T47D (cell line): ENCODE results near the gene GPBP1L1.

Source experiments
- DNase-seq, 2 experiments: peaks; one replicate each; pipeline versions ENCODE4 v3.0.0 to v3.0.0-alpha.2; 2011 to 2012; ENCODE audit warnings: low read depth in 1 of 2, low spot score in 1 of 2
- JUND ChIP-seq: IDR thresholded peaks from 2 replicates; pipeline ENCODE4 v1.6.1; 2012; ENCODE audit warnings: low read depth
- in situ Hi-C: cut with HindIII; loops from 2 replicates; pipeline ENCODE4 v1.10.0; 2016; ENCODE audit warnings: low sequenced_read_pairs, low pct_unique_long_range_greater_than_20kb

The GPBP1L1 gene

DNA sequence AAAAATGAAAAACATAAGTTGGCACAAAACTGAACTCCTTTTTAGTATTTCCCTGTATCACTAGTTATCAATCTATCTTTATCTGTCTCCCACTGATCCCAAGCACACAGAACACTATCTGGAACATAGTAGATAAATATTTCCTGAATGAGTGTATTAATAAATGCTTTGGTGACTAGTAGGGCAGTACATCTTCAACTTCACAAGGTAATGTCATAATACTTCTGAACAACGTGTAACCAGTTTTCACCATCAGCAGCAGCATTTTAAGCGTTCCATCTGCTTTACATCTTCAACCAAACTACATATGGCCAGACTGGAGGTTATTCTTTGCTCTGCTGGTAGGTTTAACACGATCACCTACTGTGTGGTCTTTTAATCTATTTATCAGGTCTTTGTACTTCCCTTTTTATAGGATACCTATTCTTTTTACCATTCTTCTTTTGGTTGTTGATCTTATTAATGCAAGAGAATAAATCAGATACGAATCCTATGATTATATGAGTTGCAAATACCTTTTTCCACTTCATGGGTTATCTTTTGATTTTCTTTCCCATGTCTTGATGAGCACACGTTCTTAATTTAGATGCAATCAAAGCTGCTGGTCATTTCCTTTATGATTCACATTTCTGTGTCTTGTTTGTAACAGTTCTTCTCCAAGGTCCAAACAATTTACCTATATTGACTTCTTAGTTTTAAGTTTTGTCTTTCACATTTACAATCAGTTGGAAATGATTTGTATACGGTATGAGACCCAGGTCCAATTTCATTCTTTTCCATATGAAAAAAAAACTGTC, 16.3 kb downstream of the GPBP1L1 start:
- in situ Hi-C loops, result no loop called here
- no peak for TF ChIP-seq JUND
- DNase-seq, result no peak

DNA sequence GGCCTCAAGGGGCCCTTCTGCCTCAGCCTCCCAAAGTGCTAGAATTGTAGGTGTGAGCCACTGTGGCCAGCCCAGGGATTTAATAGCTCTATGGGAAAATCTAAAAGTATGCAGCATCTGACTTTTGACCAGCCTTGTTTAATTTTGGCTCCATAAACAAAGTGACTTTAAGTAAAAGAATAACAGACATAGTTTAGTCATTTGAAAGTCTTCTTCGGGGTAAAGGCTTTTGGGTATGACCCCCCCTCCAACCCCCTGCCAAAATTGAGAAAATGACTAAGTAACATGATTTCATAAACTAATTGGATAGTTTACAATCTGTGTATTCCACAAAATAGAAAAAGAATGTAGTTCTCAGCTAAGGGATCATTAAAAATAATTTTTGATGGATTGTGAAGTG, 17.0 kb downstream of the GPBP1L1 start:
- TF ChIP-seq JUND, result no peak
- in situ Hi-C loops, result no loop called here
- no peak for DNase-seq

DNA sequence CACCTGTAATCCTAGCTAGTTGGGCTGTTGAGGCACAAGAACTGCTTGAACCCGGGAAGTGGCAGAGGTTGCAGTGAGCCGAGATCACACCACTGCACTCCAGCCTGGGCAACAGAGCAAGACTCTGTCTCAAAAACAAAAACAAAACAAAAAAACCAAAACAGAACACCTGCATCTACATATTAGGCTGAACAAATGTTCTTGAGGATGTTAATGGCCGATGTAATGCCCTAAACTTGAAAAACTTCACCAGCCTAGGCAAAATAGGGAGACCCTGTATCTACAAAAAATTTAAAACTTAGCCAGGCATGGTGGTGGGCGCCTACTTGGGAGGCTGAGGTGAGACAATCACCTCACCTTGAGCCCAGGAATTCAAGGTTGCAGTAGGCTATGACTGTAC, 17.8 kb downstream of the GPBP1L1 start:
- DNase-seq, result no peak
- in situ Hi-C loops, result no loop called here

DNA sequence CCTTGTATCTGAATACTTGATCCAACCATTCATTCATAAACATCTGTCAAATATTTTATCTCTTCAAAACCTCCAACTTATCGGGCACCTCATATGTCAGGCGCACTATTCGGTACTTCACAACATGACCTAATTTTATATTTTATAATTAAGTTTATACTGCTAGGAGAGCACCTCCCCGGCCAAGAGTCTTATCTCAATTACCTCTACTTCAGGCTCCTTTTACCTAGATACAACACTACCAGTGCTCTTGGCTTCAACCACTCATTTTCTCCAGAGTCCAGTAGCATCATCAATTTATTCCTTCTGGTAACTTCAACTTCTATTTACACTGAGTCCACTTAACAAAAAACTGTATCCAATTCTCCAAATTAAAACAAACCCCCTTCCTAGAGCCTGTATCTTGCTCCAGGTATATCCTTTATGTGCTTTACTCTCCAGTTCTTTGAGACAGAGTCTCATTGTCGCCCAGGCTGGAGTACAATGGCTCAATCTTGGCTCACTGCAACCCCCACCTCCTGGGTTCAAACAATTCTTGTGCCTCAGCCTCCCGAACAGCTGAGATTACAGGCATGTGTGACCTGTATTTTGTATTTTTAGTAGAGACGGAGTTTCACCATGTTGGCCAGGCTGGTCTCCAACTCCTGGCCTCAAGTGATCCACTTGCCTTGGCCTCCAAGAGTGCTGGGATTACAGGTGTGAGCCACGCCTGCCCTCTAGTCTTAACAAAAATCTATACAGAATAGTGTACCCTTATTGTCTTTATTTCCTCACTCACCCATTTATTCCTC, 18.8 kb downstream of the GPBP1L1 start:
- in situ Hi-C loops, result no loop called here
- no peak for TF ChIP-seq JUND
- DNase-seq, result no peak

More for the DNA sequence above, 17.8 kb downstream of the GPBP1L1 start:
- TF ChIP-seq JUND, result no peak

DNA sequence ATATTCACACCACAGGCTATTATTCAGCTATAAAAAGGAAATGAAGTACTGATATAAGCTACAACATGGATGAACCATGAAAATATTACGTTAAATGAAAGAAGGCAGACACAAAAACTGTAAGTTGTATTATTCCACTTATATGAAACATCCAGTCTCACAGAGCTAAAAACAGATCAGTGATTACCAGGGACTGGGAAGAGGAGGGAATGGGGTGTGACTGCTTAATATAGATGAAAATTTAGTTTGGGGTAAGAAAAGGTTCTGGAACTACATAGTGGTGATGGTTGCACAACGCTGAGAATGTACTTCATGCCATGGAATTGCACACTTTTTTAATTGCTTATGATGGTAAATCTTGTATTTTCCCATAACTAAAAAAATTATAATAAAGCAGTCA, 19.5 kb downstream of the GPBP1L1 start:
- in situ Hi-C loops, result no loop called here
- DNase-seq, result no peak
- no peak for TF ChIP-seq JUND

DNA sequence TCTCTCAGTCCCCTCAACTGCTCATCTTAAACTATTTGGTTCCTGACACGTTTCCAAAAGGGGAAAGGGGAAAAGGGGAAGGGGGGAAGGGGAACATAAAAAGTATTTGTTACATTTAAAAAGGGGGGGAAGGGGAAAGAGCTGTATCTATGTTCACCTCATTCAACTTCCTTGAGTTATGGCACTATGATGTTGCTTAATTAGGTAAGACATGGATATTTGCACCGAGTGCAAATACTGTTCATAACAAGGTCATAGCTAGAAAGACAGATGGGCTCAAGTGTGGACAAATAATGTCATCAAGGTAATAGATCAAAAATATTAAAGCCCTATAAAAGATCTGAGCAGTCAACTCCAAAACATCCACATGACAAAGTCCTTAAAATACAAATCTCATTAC, 26.0 kb downstream of the GPBP1L1 start:
- no peak for TF ChIP-seq JUND
- no peak for DNase-seq
- in situ Hi-C loops, result no loop called here

DNA sequence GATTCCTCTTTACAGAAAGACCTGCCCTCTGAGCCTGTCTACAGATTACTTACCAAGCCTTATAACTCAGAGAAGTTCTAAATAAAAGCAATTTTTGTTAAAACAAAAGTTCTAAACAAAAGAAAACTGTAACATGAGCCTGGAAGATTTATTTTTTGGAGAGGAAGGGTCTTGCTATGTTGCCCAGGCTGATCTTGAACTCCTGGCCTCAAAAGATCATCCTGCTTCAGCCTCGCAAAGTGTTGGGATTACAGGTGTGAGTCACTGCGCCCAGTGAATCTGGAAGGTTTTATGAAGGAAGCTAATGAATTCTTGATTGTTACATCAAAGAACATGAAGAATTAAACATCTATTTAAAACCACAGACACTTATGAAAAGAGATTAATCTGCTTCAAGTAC, 27.1 kb downstream of the GPBP1L1 start:
- TF ChIP-seq JUND, result no peak
- in situ Hi-C loops, result no loop called here
- no peak for DNase-seq

DNA sequence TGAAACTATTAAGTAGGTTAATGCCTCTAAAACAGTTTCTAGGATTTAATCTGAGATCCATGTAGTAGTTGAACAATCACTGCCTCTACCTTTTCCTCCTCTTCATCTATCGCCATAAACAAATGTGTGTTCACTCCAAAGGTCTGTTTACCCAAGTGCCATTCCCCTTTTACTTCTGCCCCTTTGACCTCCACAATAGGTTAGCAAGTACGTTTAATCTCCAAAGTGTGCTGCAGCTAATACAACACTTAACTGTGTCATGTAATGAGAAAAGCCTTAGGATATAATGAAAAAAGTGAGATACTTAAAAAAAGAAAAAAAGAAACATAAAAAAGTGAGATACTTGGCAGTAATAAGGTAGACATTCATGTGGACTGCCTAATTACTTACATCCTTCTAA, 28.2 kb downstream of the GPBP1L1 start:
- DNase-seq, result no peak
- in situ Hi-C loops, result no loop called here
- TF ChIP-seq JUND, result no peak

DNA sequence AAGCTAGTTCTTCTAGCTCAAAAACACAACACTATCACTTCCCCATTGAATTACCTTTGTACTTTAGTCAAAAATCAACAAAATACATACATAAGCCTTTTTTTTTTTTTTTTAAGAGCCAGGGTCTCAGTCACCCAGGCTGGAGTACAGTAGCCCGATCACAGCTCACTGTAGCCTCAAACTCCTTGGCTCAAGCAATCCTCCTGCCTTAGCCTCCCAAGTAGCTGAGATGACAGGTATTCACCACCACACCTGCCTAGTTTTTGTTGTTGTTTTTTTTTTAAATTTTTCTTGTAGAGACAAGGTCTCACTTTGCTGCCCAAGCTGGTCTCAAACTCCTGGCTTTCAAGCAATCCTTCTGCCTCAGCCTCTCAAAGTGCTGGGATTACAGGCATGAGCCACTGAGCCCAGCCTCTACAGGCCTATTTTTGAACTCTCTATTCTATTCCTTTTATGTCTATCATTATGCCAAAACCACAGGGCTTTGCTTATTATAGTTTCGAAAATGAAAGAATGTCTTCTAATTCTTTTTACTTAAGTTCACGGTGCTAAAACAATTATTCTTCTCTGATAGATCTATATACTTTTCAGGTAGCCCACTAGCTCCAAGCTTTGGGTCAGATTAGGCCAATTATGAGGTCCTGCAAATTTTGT, 29.6 kb downstream of the GPBP1L1 start:
- in situ Hi-C loops, result no loop called here
- DNase-seq, result no peak
- TF ChIP-seq JUND, result no peak

DNA sequence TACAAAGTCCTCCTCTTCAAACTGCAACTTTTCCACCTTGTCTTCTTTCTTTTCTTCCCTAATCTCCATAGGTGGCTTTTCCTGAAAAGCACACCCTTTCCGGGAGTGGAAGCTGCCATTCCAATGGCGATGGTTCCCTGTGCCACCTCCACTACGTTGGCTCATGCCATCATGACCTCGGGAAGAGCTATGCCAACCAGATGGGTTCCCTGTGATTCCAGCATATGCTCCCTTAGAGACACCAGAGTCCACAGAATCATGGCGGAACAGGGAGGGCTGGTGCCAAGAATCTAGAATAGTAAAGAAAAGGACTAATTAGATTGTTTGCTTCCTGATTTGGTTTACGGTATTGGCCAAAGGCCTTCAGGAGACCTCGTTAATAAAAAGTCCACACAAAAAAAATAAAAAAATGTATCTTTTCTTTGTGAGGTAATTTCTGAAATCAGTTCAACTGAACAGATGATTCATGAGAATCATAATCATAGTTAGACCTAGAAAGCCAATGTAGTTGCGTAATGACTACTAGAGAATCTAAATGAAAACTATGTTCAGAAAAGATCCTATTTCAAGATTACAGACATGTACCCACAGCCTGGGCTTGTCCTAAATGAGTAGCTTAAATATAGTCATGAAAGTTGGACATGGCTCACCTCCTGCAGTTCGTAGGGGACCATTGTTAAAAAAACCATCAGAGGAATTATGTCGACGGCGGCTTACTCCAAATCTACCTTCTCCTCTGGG, 31.6 kb downstream of the GPBP1L1 start:
- in situ Hi-C loops, result no loop called here
- DNase-seq, result no peak
- TF ChIP-seq JUND, result no peak

DNA sequence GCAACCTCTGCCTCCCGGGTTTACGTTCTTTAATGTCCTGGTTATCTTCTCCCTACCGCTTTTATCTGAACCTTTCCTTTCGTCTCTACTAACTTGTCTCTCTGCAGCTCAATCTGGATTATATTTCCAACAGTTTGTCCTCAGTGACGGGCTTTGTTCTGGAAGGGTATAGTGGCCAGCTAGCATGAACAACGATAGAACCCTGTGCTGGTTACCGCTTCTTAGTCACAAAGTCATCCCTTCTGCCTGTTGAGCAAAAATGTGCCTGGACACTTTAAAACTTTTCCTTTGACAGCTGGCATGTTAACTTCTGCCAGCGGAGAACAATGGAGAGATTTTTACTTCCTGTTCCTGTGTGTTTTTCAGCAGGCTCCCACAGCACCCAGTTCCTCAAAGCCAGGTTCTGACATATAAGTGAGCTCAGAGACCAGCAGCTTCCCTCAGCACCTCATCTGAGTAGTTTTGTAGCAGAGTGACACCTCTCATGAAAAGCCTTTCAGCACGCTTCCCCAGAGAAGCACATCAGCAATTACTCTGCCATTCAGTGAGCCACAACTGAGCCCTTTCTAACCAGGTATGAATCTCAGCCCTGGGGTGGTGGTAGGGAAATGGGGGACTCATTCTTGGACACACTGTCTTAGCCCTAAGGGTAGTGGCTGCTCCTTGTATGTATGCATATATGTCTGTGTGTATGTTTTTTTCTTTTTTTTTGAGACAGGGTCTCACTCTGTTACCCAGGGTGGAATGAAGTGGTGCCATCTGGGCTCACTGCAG, 38.9 kb downstream of the GPBP1L1 start:
- in situ Hi-C loops, result no loop called here
- no peak for DNase-seq
- no peak for TF ChIP-seq JUND

DNA sequence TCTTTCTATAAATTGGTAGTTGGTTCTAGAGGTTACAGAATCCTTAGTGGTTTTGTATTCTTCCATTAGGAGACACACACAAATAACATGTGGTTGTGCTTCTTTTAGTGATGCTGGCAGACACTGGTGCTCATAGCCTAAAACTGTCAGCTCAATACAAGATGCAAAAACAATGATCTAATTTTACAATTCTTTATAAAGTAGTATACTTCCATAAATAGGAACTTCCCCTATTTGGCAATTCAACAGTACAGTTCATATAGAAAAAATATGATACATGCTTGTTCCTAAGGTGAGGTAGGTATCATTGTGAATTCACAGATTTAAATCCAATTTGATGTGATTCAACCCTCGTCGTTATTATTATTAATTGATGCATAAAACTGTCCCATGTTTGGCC, 41.7 kb downstream of the GPBP1L1 start:
- no peak for TF ChIP-seq JUND
- DNase-seq, result no peak
- in situ Hi-C loops, result no loop called here
